MM.1S (cell line): ENCODE data around the gene TXNDC8.

ENCODE experiments used
- DNase-seq: peaks from one replicate; pipeline ENCODE4 v3.0.0-alpha.2; 2015
- H2AFZ ChIP-seq: fragments of 300-600 bp; sonication (generic); 2 replicates; pipeline ENCODE4 v1.6.0; 2016; ENCODE audit warnings: antibody characterized with exemption, low read length
- H3F3A ChIP-seq: fragments of 300-600 bp; sonication (generic); 2 replicates; pipeline ENCODE4 v1.6.1; 2016; ENCODE audit warnings: mild to moderate bottlenecking, antibody characterized with exemption, low read length, moderate library complexity, mixed read lengths; ENCODE audit not compliant: insufficient read depth
- H3K27ac ChIP-seq: fragments of 300-600 bp; sonication (generic); 2 replicates; pipeline ENCODE4 v1.5.1; 2016; ENCODE audit warnings: mild to moderate bottlenecking, low read length
- H3K27me3 ChIP-seq: fragments of 300-600 bp; sonication (generic); replicated peaks from 2 replicates; pipeline ENCODE4 v1.6.0; 2016; ENCODE audit warnings: low read length; ENCODE audit not compliant: insufficient read depth
- H3K36me3 ChIP-seq: fragments of 300-600 bp; sonication (generic); replicated peaks from 2 replicates; pipeline ENCODE4 v1.6.1; 2016; ENCODE audit warnings: mild to moderate bottlenecking, low read length, mixed read lengths; ENCODE audit not compliant: insufficient read depth
- H3K4me1 ChIP-seq: fragments of 300-600 bp; sonication (generic); 2 replicates; pipeline ENCODE4 v1.6.1; 2016; ENCODE audit warnings: low read length, mixed read lengths
- H3K4me2 ChIP-seq: fragments of 300-600 bp; sonication (generic); 2 replicates; pipeline ENCODE4 v1.6.0; 2016; ENCODE audit warnings: low read depth, low read length
- H3K4me3 ChIP-seq: fragments of 300-600 bp; sonication (generic); 2 replicates; pipeline ENCODE4 v1.5.1; 2016; ENCODE audit warnings: low read length, mixed read lengths
- H3K79me2 ChIP-seq: fragments of 300-600 bp; sonication (generic); 2 replicates; pipeline ENCODE4 v1.6.1; 2016; ENCODE audit warnings: mixed run types, low read length, mixed read lengths
- H3K9ac ChIP-seq: fragments of 300-600 bp; sonication (generic); 2 replicates; pipeline ENCODE4 v1.6.1; 2016; ENCODE audit warnings: low read length, mixed read lengths
- H3K9me2 ChIP-seq: fragments of 300-600 bp; sonication (generic); replicated peaks from 2 replicates; pipeline ENCODE4 v1.6.1; 2016; ENCODE audit warnings: mild to moderate bottlenecking, low read length, mixed read lengths; ENCODE audit not compliant: insufficient read depth
- H3K9me3 ChIP-seq: fragments of 300-600 bp; sonication (generic); replicated peaks from 2 replicates; pipeline ENCODE4 v1.6.1; 2016; ENCODE audit warnings: mild to moderate bottlenecking, low read length, mixed read lengths; ENCODE audit not compliant: insufficient read depth
- H4K20me1 ChIP-seq: fragments of 300-600 bp; sonication (generic); 2 replicates; pipeline ENCODE4 v1.6.1; 2016; ENCODE audit warnings: mild to moderate bottlenecking, low read length, moderate library complexity, mixed read lengths; ENCODE audit not compliant: insufficient read depth
- CTCF ChIP-seq: fragments of 300-600 bp; sonication (generic); IDR thresholded peaks from 2 replicates; pipeline ENCODE4 v1.5.1; 2016; ENCODE audit warnings: antibody characterized with exemption, low read length, mixed read lengths
- EZH2 ChIP-seq: fragments of 300-600 bp; sonication (generic); optimal IDR thresholded peaks from 2 replicates; pipeline ENCODE3; 2017; ENCODE audit warnings: low read depth, mild to moderate bottlenecking, antibody characterized with exemption, low read length, mixed read lengths
- EZH2phosphoT487 ChIP-seq: fragments of 300-600 bp; sonication (generic); IDR thresholded peaks from 2 replicates; pipeline ENCODE4 v1.6.1; 2018; ENCODE audit warnings: antibody characterized with exemption, low read length

The TXNDC8 gene

GRCh38 chr9:110332766-110333165, 4.9 kb downstream of the TXNDC8 start:
- Histone ChIP-seq H3K9me3 (no peaks in the 10 kb centered on the region), H3K4me2 (no peak overlapping the region), H3F3A (peaks cover 5% of the 10 kb centered on the region; the same call in 1 of the 2 replicates), H3K4me1 (peaks cover 15% of the 10 kb centered on the region), H3K9me2 (no peaks in the 10 kb centered on the region), H3K79me2 (no peaks in the 10 kb centered on the region), H4K20me1 (no peaks in the 10 kb centered on the region), H3K27ac (no peak overlapping the region), H3K4me3 (no peak overlapping the region), H2AFZ (no peak overlapping the region), H3K27me3 (no peaks in the 10 kb centered on the region), H3K9ac (no peak overlapping the region), H3K36me3 (no peaks in the 10 kb centered on the region)
- no peak for DNase-seq
- TF ChIP-seq EZH2phosphoT487 (no peak), EZH2 (no peak), CTCF (no peak)

GRCh38 chr9:110330484-110331105, 7.1 kb downstream of the TXNDC8 start:
- H2AFZ ChIP-seq = no peak overlapping the region
- peaks cover 5% of the 10 kb centered on the region; the same call in 1 of the 2 replicates for H3F3A ChIP-seq
- no peak overlapping the region for H3K4me3 ChIP-seq
- no peaks in the 10 kb centered on the region for H3K79me2 ChIP-seq
- H3K9me2 ChIP-seq = no peaks in the 10 kb centered on the region
- TF ChIP-seq EZH2phosphoT487 (no peak), CTCF (no peak), EZH2 (no peak)
- H3K9ac ChIP-seq = no peak overlapping the region
- DNase-seq = no peak
- no peak overlapping the region for H3K4me2 ChIP-seq
- H3K36me3 ChIP-seq = no peaks in the 10 kb centered on the region
- no peaks in the 10 kb centered on the region for H3K9me3 ChIP-seq
- no peak overlapping the region for H3K27ac ChIP-seq
- no peaks in the 10 kb centered on the region for H4K20me1 ChIP-seq
- peaks cover 15% of the 10 kb centered on the region for H3K4me1 ChIP-seq
- no peaks in the 10 kb centered on the region for H3K27me3 ChIP-seq

GRCh38 chr9:110329639-110330230, 7.9 kb downstream of the TXNDC8 start:
- no peak for DNase-seq

More at GRCh38 chr9:110329639-110330230, 7.9 kb downstream of the TXNDC8 start:
- H3K9ac ChIP-seq = no peak overlapping the region
- H4K20me1 ChIP-seq = no peaks in the 10 kb centered on the region
- no peaks in the 10 kb centered on the region for H3K9me2 ChIP-seq
- TF ChIP-seq EZH2 (no peak), CTCF (no peak), EZH2phosphoT487 (no peak)
- no peak overlapping the region for H3K4me3 ChIP-seq
- H2AFZ ChIP-seq = no peak overlapping the region
- peaks cover 5% of the 10 kb centered on the region; the same call in 1 of the 2 replicates for H3F3A ChIP-seq
- H3K27ac ChIP-seq = no peak overlapping the region
- no peak overlapping the region for H3K4me2 ChIP-seq
- no peaks in the 10 kb centered on the region for H3K9me3 ChIP-seq
- H3K4me1 ChIP-seq = peaks cover 13% of the 10 kb centered on the region
- H3K79me2 ChIP-seq = no peaks in the 10 kb centered on the region
- H3K27me3 ChIP-seq = no peaks in the 10 kb centered on the region
- H3K36me3 ChIP-seq = no peaks in the 10 kb centered on the region
